NCI-H1092 treated with DMSO at 0.1 percent for 48 hours (cell line): ENCODE measurements around the gene CSRP1.
"Not testable (repeated sequence)": the region's sequence is repeated elsewhere in the genome, so short reads cannot be mapped to it uniquely, and the experiment has no call there.

Experiments
- DNase-seq: peaks from one replicate; lab custom pipeline; 2025; lab: John Stamatoyannopoulos, UW

The CSRP1 gene

GRCh38 chr1:201497935-201498509, 8.9 kb downstream of the CSRP1 start:
- DNase-seq = no peak

- DNase-seq = peak; percentile 76
Observed at GRCh38 chr1:201496296-201496690, 10.6 kb downstream of the CSRP1 start.

- DNase-seq = peak; percentile 92
Observed at GRCh38 chr1:201495551-201496295, 11.2 kb downstream of the CSRP1 start.

GRCh38 chr1:201493757-201494617, 12.9 kb downstream of the CSRP1 start:
- DNase-seq = peak; percentile 17

DNA sequence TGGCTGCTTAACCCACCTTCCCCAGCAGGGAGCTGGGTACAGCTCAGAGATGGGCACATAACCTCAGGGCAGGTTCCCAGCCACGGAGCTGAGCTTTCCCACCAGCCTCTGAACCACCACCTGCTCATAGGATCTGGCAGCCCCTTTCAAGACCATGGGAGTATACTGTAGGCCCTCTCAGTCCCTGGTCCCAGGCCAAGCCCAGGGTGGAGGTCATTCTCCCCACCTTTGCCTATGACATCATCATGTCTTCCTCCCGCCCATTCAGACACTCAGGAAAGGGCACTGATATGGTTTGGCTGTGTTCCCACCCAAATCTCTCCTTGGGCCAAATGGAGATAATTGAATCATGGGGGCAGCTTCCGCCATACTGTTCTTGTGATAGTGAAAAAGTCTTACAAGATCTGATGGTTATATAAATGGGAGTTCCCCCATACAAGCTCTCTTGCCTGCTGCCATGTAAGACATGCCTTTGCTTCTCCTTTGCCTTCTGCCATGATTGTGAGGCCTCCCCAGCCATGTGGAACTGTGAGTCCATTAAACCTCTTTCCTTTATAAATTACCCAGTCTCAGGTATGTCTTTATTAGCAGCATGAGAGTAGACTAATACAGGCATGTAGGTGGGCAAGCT, 13.8 kb downstream of the CSRP1 start:
- not testable (repeated sequence) for DNase-seq

GRCh38 chr1:201491896-201492511, 14.9 kb downstream of the CSRP1 start:
- DNase-seq = no peak

GRCh38 chr1:201490708-201491131, 16.2 kb downstream of the CSRP1 start:
- no peak for DNase-seq

DNA sequence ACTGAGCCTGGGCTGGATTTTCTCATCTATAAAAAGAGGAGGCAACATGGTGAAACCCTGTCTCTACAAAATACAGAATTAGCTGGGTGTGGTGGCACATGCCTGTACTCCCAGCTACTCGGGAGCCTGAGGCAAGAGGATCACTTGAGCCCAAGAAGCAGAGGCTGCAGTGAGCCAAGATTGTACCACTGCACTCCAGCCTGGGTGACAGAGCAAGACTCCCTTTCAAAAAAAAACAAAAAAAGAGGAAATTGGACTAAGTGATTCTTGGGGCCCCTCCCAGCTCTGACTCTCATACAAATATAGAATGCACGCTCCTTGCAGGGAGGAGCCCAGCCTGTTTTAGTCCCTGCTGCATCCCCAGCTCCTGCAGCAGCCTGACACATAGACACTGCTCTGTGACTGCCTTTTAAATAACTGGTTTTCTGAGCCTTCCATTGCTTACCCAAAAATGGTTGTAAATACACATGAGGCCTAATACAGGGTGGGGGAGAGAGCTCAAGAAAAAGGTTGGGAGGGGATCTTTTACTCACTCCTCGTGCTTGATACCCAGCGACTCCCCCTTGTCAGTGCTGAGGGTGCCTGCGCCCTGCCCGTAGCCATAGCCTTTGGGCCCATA, 17.2 kb downstream of the CSRP1 start:
- DNase-seq = no peak

DNA sequence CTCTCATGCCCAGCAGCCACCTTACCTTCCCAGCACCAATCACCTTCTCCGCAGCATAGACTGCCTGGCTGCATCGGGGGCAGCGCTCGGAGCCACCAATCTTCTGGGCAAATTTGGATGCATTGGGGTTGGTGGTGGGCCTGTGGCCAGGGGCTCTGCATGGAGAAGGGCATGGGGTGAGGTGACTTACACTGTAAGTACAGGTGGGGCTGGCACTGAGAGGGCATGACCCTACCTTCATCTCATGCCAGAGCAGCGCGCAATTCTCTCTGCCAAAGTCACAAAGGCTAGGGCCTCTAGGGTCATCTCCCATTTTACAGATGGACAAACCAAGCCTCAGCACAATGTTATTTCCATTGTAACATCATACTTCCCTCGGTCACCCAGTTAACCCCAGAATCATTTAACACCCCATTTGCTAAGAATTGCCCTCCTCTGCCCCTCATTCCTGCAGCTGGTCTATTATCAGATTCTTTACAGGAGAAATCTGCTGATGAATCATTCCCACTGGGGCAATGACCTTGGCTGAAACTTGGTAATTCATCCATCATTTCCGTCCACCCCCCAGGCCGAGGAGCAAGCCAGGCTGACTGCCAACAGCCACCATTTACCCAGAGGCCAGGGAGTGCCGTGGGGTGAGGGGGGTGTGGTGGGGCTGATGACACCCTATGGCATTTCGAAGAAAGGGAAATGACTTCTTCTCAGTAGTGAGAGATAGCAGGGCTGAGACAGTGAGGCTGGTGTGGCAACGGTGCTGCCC, 17.9 kb downstream of the CSRP1 start:
- DNase-seq = no peak

DNA sequence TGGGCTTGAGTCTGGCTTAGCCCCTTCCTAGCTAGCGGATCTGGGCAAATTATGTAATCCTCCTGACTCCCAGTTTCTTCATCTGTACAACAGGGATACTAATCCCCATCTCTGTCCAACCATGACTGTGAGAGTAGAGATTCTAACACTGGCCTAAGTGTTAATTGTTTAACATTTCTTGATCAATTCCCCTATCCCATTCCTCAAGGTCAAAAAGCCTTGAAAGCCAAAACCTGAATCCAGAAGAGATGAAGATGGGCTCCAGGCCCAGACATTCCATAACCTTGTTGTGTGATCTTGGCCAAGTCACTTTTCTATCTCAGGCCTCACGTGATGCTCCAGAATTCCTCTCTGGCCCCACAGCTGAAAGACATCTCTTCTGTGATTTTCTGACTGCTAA, 19.2 kb downstream of the CSRP1 start:
- DNase-seq = no peak

DNA sequence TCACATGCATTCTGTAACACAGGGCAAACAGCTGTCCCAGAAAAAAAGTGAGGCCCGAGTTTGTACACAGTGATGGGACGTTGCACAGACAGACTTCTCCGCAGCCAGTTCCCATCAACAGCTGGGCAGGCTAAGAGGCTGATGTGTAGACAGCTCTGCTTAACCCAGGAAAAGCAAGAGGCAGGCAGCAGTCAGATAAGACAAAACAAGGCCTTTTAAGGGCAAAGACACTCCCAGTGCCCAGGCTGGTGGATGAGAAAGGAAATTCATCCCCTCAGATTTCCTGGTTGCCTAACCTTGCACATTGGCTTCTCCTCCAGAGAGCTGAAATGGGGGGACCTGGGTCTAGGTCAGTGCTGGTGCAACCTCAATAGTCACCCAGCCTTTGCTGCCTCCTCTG, 20.7 kb downstream of the CSRP1 start:
- no peak for DNase-seq

GRCh38 chr1:201485184-201485774, 21.6 kb downstream of the CSRP1 start:
- no peak for DNase-seq

DNA sequence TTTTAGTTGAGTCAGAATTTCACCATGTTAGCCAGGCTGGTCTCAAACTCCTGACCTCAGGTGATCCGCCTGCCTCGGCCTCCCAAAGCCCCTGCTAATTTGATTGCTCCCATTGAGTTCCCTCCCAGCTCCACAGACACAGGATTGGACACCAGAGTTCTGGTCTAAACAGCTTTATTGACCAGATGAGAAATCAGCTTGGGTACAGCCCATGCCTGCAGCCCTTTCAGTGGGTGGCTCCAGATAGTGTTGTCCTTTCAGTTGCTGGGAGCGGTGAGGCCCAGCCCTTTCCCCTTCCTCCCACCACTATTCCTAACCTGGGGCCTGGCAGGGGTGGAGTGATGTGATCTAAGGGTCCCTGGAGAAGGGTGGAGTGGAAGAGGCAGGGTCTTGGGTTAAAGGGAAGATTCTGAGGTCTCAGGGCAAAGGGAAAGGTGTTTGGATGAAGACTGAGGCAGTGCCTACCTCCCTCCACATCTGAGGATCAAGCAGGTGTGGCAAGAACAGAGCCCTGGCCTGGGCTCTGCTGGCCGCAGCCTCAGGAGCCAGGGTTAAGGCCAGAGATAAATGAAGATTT, 23.5 kb downstream of the CSRP1 start:
- no peak for DNase-seq

- no peak for DNase-seq
Observed at GRCh38 chr1:201482755-201483154, 24.2 kb downstream of the CSRP1 start.

- DNase-seq = peak; percentile 81
Observed at GRCh38 chr1:201481761-201482493, 25.0 kb downstream of the CSRP1 start.

DNA sequence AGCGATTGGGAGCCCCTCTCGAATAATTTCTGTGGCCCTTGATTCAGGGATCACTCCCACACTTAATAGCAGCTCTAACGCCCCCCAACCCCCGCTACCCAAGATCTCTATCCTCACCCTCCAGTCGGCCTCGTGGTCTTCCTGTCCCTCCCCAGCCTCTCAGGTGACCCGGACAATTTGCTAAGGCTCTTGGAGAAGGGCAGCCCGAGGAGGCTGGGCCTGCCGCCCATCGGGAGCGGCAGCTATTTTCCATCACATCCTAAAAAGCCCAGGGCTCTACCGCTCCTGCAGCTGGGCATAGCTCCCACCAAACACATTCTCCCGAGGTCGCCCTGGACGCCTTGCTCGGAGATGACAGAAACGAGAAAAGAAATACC, 25.9 kb downstream of the CSRP1 start:
- DNase-seq = no peak

DNA sequence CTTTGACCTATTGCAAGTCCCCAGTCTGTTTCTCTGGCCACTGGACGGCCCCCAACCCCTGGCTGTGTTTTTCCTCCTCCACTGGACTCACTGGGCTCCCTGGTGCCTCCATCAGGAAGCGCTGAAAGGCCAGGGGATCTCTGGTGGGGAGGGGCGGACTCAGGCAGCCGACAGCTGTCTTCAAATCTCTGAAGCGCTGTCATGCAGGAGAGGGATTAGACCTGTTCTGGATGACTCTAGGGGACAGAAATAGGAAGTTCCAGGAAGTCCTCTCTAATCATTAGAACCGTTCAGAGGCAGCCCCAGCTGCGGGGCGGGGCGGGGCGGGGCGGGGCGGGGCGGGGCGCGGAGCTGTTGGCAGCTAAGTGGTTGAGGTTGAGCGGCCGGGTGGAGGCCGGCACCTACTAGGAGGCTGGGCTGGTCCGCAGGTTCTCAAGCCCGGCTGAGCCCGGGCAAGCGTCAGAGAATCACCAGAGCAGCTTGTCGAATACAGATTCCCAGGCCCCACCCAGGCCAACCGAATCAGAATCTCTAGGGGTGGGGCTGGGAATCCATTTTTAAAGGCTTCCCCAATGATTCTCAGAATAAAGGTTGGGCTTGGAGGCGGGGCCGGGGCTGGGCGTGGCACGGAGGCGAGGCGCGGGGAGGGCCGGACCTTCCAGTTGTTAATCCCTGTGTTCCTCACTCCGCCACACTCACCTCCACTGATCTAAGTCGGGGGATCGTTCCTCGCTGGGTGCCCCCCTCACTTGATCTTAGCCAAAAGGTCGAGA, 26.5 kb downstream of the CSRP1 start:
- DNase-seq = peak; percentile 32

DNA sequence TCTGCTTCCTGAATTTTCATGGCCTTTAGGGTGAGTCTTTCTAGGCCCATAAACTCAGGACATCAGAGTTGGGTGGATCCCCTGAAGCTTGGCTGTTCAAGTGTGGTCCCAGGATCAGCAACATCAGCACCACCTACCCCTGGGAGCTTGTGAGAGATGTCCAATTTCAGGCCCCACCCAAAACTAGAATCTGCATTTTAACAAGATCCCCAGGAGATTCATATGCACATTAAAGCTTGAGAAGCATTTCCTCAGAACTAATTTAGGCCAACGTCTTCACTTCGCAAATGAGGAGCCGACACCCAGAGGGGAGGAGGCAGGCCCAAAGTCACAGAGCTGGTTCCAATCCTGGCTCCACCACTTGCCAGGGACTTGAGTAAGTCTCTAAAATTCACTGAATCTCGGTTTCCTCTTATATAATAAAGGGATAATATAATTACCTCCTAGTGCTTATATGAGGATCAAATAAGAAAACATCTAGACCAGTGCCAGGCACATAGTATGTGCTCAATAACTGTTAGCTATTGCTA, 27.7 kb downstream of the CSRP1 start:
- DNase-seq = no peak
